Neural crest cell (in vitro differentiated cells): ENCODE results near the gene FN1. TPM values are rescaled to one million over a fixed set of nuclear protein-coding genes. Genes with fewer than 3 reads are reported as not detected.

Source experiments
- DNase-seq: peaks from one replicate; pipeline ENCODE4 v3.0.0; 2021; ENCODE audit warnings: low read depth, mixed read lengths, low spot score
- H3K27ac Mint-ChIP-seq: one replicate; pipeline ENCODE4 v1.8.0; 2021; ENCODE audit warnings: mild to moderate bottlenecking, mixed read lengths; ENCODE audit not compliant: unreplicated experiment
- H3K27me3 Mint-ChIP-seq: 2 replicates; pipeline ENCODE4 v1.8.0; 2021; ENCODE audit warnings: low read depth, mild to moderate bottlenecking, mixed read lengths
- H3K36me3 Mint-ChIP-seq: 2 replicates; pipeline ENCODE4 v1.8.0; 2021; ENCODE audit warnings: low read depth, mild to moderate bottlenecking, mixed read lengths
- H3K4me1 Mint-ChIP-seq: 2 replicates; pipeline ENCODE4 v1.8.0; 2021; ENCODE audit warnings: mixed read lengths
- H3K4me3 Mint-ChIP-seq: one replicate; pipeline ENCODE4 v1.8.0; 2021; ENCODE audit warnings: mild to moderate bottlenecking, mixed read lengths
- H3K9me3 Mint-ChIP-seq: 2 replicates; pipeline ENCODE4 v1.8.0; 2021; ENCODE audit warnings: mixed read lengths
- CTCF ChIP-seq: fragments of 200-600 bp; sonication (generic); conservative IDR thresholded peaks from 2 replicates; pipeline ENCODE4 v1.5.0; 2021; ENCODE audit warnings: antibody characterized with exemption, mild to moderate bottlenecking
- total RNA-seq: library from RNA; stranded (reverse); gene quantifications from 2 replicates; pipeline ENCODE4 v1.2.1, GENCODE V29; 2021

Gene FN1
- total RNA-seq, 1 donor from 2014 or later, result 103 TPM

GRCh38 chr2:215355801-215356200 is 80.1 kb downstream of the FN1 start:
- Mint-ChIP-seq H3K4me1 (no peaks in the 10 kb centered on the region), H3K27ac (no peak overlapping the region), H3K9me3 (no peaks in the 10 kb centered on the region), H3K4me3 (no peak overlapping the region), H3K36me3 (peaks cover 22% of the 10 kb centered on the region), H3K27me3 (no peaks in the 10 kb centered on the region)
- DNase-seq, result no peak
- no peak for TF ChIP-seq CTCF

- Mint-ChIP-seq H3K4me3 (no peak overlapping the region), H3K27ac (peak overlapping the region; percentile 20), H3K9me3 (no peaks in the 10 kb centered on the region), H3K36me3 (peaks cover 25% of the 10 kb centered on the region), H3K4me1 (no peaks in the 10 kb centered on the region), H3K27me3 (no peaks in the 10 kb centered on the region)
- no peak for TF ChIP-seq CTCF
- DNase-seq, result no peak
Measured at GRCh38 chr2:215354771-215355695, 80.8 kb downstream of the FN1 start.

- no peak overlapping the region for H3K4me3 Mint-ChIP-seq
- H3K27ac Mint-ChIP-seq, result no peak overlapping the region
- no peaks in the 10 kb centered on the region for H3K27me3 Mint-ChIP-seq
- H3K4me1 Mint-ChIP-seq, result no peaks in the 10 kb centered on the region
- no peak for DNase-seq
- H3K9me3 Mint-ChIP-seq, result no peaks in the 10 kb centered on the region
- TF ChIP-seq CTCF, result no peak
- H3K36me3 Mint-ChIP-seq, result peaks cover 31% of the 10 kb centered on the region
Measured at GRCh38 chr2:215352602-215353001, 83.3 kb downstream of the FN1 start.

DNA sequence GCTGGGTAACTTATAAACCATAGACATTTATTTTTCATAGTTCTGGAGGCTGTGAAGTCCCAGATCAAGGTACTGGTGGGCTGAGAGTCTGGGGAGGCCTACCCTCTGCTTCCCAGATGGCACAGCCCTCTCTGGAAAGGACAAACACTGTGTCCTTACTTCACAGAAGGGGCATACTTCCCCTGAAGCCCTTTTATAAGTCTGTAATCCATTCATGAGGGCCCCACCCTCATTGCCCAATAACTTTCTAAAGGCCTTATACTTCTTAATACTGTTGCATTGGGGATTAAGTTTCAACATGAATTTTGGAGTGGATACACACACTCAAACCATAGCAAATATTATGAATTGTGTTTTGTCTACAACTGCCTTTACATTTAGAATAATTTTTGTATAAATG is 88.0 kb downstream of the FN1 start:
- H3K4me3 Mint-ChIP-seq, result no peak overlapping the region
- H3K36me3 Mint-ChIP-seq, result peaks cover 42% of the 10 kb centered on the region
- no peak for TF ChIP-seq CTCF
- no peaks in the 10 kb centered on the region for H3K27me3 Mint-ChIP-seq
- H3K4me1 Mint-ChIP-seq, result no peaks in the 10 kb centered on the region
- DNase-seq, result no peak
- H3K9me3 Mint-ChIP-seq, result no peaks in the 10 kb centered on the region
- H3K27ac Mint-ChIP-seq, result no peak overlapping the region

- peaks cover 36% of the 10 kb centered on the region for H3K36me3 Mint-ChIP-seq
- TF ChIP-seq CTCF, result no peak
- no peak overlapping the region for H3K4me3 Mint-ChIP-seq
- DNase-seq, result no peak
- H3K27me3 Mint-ChIP-seq, result no peaks in the 10 kb centered on the region
- no peaks in the 10 kb centered on the region for H3K4me1 Mint-ChIP-seq
- H3K27ac Mint-ChIP-seq, result no peak overlapping the region
- no peaks in the 10 kb centered on the region for H3K9me3 Mint-ChIP-seq
Measured at GRCh38 chr2:215338883-215339679, 96.8 kb downstream of the FN1 start.
